Colon (tissue), 2 donors: ENCODE measurements around the gene ZNF584.

Experiments used
- FAIRE-seq: peaks from 2 replicates; lab custom pipeline; 2012; peaks lifted over from hg19 to GRCh38; lab: Jason Lieb, UNC
- donor health status: control.
- donor health status: control.

The ZNF584 gene

DNA sequence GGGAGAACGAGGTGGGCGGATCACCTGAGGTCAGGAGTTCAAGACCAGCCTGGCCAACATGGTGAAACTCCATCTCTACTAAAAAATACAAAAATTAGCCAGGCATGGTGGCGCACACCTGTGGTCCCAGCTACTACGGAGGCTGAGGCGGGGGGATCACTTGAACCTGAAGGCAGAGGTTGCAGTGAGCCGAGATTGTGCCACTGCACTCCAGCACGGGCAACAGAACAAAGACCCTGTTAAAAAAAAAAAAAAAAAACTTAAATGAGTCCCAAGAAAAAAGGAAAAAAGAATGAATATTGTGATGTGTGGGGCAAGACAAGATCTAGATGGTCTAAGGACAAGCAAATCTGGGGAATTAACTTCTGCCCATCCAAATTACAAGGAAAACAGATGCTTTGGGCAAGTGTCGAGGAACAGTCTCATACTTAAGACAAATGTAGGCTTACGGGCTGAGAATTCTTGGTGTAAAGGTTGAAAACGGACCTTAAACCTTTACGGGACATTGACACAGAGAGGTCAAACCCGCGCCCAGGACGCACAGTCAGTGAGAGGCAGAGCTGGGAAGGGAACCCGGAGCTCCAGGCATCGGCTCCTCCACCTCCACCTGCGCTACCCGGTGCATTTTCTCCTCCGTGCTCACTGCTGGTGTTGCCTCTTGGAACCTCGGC is 57.8 kb downstream of the ZNF584 start:
- no peak for FAIRE-seq

DNA sequence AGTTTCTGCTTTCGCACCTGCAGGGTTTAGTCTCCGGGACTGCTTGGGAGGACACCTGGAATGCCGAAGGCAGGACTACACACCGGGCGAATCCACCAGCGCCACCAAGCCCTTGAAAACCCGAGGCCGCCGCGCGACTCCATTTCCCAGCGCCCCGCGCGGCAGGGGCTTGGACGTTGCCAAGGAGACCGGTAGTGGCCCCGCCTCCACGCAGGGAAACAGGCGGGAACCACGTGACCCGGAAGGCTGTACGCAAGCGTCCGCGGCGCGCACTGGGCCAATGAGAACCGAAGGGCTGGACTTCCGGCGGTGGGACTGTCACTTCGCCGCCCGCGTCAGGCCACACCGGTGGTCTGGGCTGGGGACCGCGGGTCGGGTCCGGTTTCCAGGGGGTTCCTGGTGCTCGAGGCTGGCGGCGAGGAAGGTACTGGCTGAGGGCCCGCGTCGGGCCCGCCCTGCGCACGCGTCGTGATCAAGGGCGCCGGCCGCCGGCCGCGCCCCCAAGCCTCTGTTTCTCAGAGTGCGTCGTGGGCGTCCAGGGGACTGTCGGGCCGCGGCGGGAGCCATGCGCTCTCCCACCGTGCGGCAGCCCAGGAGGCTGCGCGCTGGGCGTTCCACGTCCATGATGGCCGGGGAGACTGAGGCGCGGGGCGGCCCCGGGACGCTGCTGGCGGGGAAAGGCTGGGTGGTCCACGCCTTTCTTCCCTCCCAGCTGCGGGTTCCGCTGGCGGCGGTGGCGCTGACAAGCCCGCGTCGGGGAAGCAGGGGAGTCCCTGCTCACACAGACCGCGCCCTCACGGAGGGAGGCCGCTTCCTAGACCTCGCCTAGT is 58.5 kb downstream of the ZNF584 start, which contains the start of gene ZNF324:
TSS of gene ZNF324 (plus strand) at position 321 of the 830 bp plus-strand sequence. CDS start 2,106 bp downstream, outside the sequence.
- no peak for FAIRE-seq
